Measurements from ENCODE around the gene ABCA4.

- no peak for TF ChIP-seq YY1 (IDR thresholded peaks at IDR 0.05; ENCODE audit: low read depth, low read length)
- no peak for TF ChIP-seq CTCF (IDR thresholded peaks at IDR 0.05; ENCODE audit: control extremely low read depth in 1 of 3, insufficient read depth in 1 of 3, low read depth in 1 of 3, low read length in 3 of 3)
- no peak for TF ChIP-seq POLR2A (IDR thresholded peaks at IDR 0.05; ENCODE audit: control extremely low read depth in 1 of 2, low read depth in 2 of 2, low read length in 2 of 2)
- no peak for TF ChIP-seq TAF1 (IDR thresholded peaks at IDR 0.05; ENCODE audit: low read depth, low read length)
- no peak for TF ChIP-seq EP300 (IDR thresholded peaks at IDR 0.05; ENCODE audit: borderline replicate concordance in 1 of 2, low read depth in 2 of 2, low read length in 2 of 2)
- no peak for TF ChIP-seq BACH1 (IDR thresholded peaks at IDR 0.05; ENCODE audit: low read length)
- no peak for TF ChIP-seq KDM5A (IDR thresholded peaks at IDR 0.05; ENCODE audit: low read length)
- TF ChIP-seq TCF12 (IDR thresholded peaks at IDR 0.05; ENCODE audit: low read depth, low read length) = no peak
- TF ChIP-seq GTF2F1 (IDR thresholded peaks at IDR 0.05; ENCODE audit: borderline replicate concordance, low read depth, low read length) = no peak
- TF ChIP-seq CEBPB (IDR thresholded peaks at IDR 0.05; ENCODE audit: low read depth, low read length) = no peak
Observed at GRCh38 chr1:94095744-94096469, 25.0 kb downstream of the ABCA4 start.
